ENCODE results near the gene RRP12. TPM values are rescaled to one million over a fixed set of nuclear protein-coding genes. Genes with fewer than 3 reads are reported as not detected.

Gene RRP12
- total RNA-seq, 4 donors from 2014 or later = 9.5 to 14.9 (median 14.3) TPM

DNA sequence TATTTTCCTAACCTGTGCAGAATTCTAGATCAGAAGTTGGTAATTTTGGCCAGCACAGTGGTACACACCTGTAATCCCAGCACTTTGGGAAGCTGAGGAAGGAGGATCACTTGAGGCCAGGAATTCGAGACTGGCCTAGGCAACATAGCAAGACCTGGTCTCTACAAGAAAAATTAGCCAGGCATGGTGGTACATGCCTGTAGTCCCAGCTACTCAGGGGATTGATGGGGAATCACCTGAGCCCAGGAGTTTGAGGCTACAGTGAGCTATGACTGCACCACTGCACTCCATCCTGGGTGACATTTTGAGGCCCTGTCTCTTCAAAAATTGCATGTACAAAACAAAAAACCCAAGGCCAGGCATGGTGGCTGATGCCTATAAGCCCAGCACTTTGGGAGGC lies 33.4 kb upstream of the RRP12 start:
- TF ChIP-seq, protein P1, sequence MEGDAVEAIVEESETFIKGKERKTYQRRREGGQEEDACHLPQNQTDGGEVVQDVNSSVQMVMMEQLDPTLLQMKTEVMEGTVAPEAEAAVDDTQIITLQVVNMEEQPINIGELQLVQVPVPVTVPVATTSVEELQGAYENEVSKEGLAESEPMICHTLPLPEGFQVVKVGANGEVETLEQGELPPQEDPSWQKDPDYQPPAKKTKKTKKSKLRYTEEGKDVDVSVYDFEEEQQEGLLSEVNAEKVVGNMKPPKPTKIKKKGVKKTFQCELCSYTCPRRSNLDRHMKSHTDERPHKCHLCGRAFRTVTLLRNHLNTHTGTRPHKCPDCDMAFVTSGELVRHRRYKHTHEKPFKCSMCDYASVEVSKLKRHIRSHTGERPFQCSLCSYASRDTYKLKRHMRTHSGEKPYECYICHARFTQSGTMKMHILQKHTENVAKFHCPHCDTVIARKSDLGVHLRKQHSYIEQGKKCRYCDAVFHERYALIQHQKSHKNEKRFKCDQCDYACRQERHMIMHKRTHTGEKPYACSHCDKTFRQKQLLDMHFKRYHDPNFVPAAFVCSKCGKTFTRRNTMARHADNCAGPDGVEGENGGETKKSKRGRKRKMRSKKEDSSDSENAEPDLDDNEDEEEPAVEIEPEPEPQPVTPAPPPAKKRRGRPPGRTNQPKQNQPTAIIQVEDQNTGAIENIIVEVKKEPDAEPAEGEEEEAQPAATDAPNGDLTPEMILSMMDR (IDR thresholded peaks at IDR 0.05; ENCODE audit: low read depth) = no peak

DNA sequence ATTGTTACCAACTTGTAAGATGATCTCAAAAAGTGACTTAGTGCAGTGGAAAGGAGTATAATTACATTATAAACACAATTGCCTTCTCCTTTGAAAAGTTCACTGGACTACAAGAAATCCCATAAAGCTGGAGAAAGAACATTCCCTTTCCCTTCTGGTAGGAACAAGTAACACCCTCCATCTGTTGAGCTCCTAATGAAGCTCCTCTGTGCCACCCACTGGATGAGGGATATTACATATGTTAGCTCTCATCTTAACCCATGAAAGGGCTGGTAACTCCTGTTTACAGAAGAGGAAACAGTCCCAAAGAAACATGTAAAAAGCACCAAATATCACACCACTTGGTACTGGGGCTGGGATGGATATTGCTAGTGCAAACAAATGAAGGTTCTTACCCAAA lies 32.9 kb upstream of the RRP12 start:
- TF ChIP-seq, protein P1 (IDR thresholded peaks at IDR 0.05; ENCODE audit: low read depth) = no peak

DNA sequence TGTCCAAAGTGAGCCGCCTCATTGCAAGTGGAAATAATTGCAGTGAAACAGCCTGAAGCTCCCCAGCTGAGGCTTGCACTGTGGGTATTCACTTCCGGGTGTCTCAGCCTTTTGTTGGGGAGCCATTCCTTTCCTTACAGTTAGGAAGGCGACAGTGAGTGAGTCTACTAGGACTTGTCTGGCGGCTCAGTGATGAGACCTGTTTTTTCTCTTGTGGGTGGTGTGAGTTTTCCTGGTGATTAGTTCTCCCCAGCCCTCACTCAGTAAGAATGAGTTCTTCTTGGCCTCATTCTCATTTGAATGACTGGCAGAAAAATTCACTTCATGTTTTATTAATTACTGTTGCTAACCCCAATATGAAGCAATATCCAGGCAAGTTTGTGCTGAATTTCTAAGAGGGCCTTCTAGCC lies 27.4 kb upstream of the RRP12 start:
- TF ChIP-seq, protein P1 (IDR thresholded peaks at IDR 0.05; ENCODE audit: low read depth) = no peak

DNA sequence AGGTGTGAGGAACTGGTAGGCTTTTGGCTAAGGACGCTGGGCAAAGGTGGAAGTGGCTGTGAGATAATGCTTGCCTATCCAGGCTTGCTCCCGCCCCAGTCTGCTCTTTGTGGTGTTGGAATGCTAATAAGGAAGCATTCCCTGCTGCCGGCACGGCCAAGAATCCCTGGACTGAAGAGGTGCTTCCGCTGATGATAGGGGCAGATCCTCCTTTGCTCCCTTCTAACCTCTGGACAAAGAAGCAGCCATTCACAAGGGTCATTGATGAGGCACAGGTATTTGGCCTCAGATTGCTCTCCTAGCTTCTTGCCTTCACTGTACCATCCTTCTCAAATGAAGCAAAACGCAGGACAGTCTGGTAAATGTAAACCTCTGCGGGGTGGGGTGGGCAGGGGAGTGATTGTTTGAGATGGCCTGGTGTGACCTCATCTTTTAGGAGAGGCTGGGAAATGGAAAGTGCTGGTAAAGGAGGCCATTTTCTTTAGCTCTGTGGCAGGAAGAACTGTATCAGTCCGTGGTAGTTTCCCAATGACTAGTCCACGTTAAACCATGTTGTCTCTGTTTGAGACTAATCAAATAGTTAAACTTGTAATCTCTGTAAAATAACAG lies 26.5 kb upstream of the RRP12 start:
- TF ChIP-seq, protein P1 (IDR thresholded peaks at IDR 0.05; ENCODE audit: low read depth) = no peak

DNA sequence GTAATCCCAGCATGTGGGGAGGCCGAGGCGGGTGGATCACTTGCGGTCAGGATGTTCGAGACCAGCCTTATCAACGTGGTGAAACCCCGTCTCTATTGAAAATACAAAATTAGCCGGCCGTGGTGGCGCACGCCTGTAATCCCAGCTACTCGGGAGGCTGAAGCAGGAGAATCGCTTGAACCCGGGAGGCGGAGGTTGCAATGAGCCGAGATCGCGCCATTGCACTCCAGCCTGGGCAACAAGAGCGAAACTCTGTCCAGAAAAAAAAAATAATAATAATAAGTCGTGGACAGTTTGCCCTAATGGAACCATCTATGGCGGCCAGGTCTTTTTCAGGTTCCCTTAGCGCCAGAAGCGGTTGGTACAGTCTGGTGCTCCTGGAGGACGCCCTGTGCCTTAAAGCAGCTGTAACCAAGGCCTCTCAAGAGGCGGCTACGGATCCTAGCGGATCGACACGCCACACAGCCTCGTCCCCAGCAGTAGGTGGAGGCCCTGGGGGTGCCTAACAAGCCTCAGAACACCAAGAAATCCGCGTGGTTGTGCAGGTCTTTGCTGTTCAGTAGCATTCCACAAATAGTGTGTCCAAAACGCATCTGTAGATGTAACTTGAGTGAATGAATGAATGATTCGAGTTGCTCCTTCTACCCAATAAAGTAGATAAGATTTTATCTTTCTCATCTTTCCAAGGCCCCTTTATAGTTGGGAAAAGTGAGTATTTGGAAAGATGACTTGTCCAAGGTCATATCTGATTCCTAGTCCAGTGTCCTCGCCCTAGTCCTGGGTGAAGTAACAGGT lies 25.8 kb upstream of the RRP12 start:
- TF ChIP-seq, protein P1 (IDR thresholded peaks at IDR 0.05; ENCODE audit: low read depth) = no peak

DNA sequence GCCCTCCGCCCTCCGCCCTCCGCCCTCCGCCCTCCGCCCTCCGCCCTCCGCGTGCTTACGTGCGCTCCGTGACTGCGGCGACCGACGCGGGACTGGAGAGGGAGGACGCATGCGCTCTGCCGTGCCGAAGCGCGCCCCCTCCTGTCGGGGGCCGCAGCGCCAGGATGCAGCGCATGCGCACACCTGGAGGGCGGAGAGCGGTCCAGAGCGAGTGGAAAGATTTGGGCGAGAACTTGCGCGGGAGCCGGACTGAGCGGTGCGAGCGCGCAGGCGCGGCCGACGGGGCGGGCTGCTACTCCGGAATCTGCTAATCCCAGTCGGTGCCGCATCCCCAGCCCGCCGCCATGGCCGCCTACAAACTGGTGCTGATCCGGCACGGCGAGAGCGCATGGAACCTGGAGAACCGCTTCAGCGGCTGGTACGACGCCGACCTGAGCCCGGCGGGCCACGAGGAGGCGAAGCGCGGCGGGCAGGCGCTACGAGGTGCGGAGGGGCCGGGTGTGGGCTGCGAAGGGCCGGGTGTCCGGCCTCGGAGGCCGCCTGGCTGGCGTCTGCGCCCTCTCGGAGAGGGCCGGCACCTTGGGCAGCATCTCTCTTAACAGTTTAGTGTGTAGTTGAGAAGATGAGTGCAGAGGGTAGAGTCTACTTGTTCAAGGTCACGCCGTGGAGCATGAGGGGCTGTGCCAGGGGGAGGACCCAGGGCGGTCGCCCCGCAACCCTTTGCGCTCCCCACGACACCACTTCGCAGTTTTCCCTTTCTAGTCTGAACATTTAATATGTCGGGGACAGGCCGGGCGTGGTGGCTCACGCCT lies 25.0 kb upstream of the RRP12 start, which contains the start of gene PGAM1:
Gene PGAM1, plus strand, starts transcription at position 228 of the 812 bp plus-strand sequence. Its CDS starts 117 bp downstream, at position 345.
- TF ChIP-seq, protein P1 (IDR thresholded peaks at IDR 0.05; ENCODE audit: low read depth) = no peak

DNA sequence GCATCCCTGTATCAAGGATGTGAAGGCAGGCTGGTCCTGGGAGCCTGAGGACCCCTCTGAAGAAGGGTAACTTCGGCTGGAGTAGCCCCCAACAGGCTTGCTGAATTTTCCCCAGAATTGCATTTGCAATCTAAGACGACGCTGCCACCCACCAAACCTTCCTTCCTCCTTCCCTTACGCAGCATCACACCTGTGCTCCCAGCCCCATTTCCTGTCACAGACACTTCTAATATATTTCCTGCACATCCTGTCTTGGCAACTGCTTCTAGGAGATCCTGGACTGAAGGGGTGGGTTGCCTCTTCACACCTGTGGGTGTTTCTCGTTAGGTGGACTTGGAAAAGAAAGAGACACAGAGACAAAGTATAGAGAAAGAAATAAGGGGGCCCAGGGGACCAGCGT lies 15.4 kb upstream of the RRP12 start:
- TF ChIP-seq, protein P1 (IDR thresholded peaks at IDR 0.05; ENCODE audit: low read depth) = no peak
